ENCODE measurements around the gene MTERF4.

Gene MTERF4

DNA sequence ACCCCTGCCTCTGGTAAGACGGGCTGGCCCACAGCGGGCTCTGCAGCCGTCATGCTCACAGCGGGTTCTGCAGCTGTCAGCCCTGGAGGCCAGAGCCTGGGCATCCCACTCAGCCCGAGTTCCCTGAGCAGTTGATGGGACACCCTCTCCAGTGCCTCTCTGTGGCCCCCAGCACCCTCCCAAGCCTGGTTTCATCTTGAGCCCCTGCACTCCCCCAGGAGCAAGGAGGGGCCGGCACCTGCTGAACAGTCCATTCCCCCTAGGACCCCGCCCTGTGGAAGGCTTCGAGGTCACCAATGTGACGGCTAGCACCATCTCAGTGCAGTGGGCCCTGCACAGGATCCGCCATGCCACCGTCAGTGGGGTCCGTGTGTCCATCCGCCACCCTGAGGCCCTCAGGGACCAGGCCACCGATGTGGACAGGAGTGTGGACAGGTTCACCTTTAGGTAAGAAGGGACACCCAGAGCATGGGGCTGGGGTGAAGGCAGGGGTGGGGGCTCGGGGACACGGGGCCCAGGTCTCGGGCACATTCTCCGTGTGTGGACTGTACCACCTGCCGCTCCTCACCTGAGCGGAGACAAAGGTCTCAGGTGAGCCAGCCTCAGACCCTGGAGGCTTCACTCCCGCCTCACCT lies 34.5 kb downstream of the MTERF4 start:
- DNase-seq, result no peak

DNA sequence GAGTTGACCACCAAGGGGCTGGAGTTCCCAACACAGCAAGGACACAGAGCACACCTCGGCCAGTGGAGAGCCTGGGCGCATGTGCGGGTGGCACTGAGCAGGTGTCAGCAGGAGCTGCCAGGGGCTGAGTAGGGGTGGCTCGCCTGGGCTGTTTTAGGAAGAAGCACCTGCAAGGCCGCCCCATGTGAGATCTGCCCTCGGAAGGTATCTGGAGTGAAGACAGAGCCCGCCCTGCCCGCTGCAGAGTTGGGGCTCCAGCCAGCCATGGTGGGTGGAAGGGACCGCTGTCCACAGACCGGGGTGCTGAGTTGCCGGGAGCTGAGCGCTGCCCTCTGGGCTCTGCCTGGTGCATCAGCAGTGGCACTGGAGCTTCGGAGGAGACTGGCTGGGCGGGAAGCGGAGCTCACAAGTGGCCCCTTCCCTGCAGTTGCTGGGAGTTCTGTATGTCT lies 35.2 kb downstream of the MTERF4 start:
- no peak for DNase-seq

- no peak for DNase-seq
Measured at GRCh38 chr2:241066171-241066892, 35.8 kb downstream of the MTERF4 start.

DNA sequence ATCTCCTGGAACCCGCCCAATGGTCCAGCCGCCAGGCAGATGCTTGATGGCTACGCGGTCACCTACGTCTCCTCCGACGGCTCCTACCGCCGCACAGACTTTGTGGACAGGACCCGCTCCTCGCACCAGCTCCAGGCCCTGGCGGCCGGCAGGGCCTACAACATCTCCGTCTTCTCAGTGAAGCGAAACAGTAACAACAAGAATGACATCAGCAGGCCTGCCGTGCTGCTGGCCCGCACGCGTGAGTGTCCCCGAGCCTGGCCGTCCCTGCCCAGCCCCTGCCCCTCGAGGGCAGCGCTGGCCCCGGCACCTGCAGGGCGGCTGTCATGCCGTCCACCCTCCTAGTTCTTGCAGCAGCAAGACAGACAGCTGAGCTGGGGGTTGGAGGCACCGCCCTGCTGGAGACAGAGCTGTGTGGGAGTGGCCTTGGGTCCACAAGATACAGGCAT lies 36.7 kb downstream of the MTERF4 start:
- DNase-seq, result no peak

GRCh38 chr2:241064802-241065354 lies 37.2 kb downstream of the MTERF4 start:
- no peak for DNase-seq

DNA sequence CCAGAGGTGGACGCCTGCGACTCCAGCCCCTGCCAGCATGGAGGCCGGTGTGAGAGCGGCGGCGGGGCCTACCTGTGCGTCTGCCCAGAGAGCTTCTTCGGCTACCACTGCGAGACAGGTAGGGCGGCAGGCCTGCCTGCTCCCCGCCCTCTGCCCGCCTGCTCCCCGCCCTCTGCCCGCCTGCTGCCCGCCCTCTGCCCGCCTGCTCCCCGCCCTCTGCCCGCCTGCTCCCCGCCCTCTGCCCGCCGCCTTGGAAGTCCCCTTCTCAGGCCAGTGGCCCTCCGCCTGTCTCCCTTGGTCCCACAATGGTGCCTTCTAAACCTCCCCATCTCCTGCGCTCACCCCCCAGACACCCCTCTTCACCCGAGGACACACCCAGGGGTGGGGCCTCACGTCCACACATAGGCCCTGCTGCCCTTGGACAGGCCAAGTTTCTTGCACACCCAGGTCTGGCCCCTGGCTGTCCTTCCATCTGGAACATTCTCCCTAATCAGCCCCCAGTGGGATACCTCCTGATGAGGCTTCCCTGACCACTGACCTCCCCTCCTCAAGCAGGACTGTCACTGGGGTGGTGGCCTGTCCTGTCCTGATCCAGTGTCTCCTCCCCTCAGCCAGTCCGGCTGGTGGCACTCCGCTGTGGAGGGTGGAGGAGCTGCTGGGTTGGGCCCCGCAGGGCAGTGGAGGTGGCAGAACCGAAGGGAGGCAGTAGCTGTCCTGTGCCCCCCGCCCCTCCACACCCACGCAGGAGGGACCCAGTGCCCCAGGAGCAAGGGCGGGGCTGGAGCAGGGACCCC lies 37.9 kb downstream of the MTERF4 start:
- DNase-seq, result no peak

GRCh38 chr2:241063587-241063986 lies 38.5 kb downstream of the MTERF4 start:
- DNase-seq, result no peak

- DNase-seq, result no peak
Measured at GRCh38 chr2:241063093-241063551, 39.0 kb downstream of the MTERF4 start.

- DNase-seq, result no peak
Measured at GRCh38 chr2:241062389-241063092, 39.5 kb downstream of the MTERF4 start.

DNA sequence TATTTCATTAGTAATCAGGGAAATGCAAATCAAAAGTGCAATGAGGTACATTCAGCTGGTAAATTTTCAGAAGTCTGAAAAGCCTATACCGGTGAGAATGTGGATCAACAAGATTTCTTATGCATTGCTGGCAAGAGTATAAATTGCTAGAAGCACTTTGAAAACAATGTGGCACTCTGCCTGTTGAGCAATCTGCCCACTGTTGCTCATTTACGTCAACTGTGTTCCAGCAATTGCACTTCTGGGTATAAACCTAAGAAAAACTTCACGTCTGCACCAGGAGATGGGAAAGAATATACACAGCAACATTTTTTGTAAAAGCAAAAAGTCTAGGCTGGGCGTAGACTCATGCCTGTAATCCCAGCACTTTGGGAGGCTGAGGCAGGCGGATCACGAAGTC lies 40.8 kb downstream of the MTERF4 start:
- DNase-seq, result no peak

- no peak for DNase-seq
Measured at GRCh38 chr2:241053576-241054251, 48.4 kb downstream of the MTERF4 start.

DNA sequence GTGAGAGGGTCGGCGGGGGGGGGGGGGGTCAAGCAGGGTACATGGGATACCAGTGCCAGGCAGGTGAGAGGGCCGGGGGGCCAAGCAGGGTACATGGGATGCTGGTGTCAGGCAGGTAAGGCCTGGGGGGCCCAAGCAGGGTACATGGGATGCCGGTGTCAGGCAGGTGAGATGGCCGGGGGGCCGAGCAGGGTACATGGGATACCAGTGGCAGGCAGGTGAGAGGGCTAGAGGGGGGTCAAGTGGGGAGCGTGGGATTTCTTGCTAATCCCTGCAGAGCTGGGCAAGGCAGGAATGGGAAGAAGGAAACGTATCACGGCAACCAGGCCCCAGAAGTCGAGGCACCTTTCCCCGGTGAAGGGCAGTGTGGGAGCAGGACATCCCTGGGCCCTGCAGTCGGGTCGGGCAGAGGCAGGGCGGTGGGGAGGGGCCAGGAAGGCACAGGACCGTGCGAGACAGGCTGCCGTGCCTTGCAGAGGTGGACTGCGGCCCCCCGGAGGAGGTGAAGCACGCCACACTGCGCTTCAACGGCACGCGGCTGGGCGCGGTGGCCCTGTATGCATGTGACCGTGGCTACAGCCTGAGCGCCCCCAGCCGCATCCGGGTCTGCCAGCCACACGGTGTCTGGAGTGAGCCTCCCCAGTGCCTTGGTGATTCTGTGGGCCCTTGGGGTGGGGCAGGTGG lies 49.3 kb downstream of the MTERF4 start:
- no peak for DNase-seq

GRCh38 chr2:241051578-241052487 lies 50.3 kb downstream of the MTERF4 start:
- DNase-seq, result no peak

GRCh38 chr2:241050624-241051577 lies 51.2 kb downstream of the MTERF4 start:
- no peak for DNase-seq

DNA sequence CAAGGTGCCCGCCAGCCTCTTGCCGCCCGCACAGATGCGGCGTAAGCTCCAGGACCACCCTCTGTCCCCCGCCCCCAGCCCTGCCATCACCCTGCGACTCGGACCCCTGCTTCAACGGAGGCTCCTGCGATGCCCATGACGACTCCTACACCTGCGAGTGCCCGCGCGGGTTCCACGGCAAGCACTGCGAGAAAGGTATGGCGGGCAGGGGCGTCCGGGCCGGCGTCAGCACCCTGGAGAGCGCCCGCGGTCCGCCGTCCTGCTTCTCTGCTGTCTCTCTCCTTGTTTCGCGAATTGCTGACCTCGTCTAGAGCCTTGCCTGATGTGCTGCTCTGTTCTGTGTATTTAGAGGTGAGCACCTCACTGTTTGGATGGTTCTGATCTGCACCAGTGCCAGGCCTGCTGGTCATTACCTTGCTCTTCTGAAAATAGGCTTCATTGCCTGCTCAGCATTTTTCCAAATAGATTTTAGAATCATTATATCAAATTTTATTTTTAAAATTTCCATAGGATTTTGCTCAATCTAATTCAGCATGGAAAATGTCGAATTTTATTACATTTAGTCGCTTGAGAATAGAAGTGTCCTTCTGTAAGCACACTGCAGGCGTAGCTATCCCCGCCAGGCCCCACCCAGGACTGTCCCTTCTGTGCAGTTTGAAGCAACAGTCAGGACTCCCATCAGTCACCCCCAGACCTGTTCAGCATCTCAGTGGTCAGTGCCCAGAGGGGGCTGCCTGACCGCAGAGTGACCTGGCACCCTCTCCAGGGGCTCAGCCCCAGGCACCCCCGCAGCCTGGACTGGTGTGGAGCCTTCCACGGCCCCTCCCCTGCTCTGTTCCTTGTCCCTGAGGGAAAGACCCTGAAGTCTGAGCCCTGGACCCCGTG lies 52.1 kb downstream of the MTERF4 start:
- no peak for DNase-seq

- no peak for DNase-seq
Measured at GRCh38 chr2:241048949-241049343, 53.1 kb downstream of the MTERF4 start.

DNA sequence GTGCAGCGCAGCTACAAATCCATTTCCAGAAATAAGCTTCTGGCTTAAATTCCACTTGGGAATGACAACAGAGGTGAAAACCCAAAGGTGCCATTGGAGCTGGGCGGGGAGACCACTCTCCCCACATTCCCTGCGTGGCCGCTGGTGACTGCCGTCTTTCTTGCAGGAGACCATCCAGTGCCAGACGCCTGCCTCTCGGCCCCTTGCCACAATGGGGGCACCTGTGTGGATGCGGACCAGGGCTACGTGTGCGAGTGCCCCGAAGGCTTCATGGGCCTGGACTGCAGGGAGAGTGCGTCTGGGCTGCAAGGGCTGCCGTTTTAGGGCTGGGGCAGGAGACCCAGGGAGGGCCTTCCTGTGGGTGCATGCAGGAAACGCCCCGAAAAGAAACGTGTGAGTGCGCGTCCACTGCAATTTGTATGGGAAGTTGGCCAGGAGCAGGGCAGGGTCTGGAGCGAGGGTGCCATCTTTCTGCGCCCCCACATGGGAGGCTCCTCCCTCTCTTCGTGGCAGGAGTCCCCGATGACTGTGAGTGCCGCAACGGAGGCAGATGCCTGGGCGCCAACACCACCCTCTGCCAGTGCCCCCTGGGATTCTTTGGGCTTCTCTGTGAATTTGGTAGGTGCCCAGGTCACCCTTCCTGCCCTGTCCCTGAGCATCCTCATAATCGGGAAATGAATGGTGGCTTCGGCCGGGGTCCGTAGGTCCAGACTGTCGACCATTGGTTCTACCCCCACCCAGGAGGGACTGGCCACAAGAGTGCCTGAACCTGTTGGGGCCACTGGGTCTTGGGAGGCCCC lies 53.7 kb downstream of the MTERF4 start:
- DNase-seq, result no peak
